Endothelial cell of umbilical vein (primary cell): ENCODE results near the gene GRM7. TPM values are rescaled to one million over a fixed set of nuclear protein-coding genes. Genes with fewer than 3 reads are reported as not detected.

Experiments used
- BruUV-seq: library from RNA; stranded (reverse); fragments of 400-500 nt; replicated peaks from 2 replicates; lab custom pipeline; 2021; lab: Mats Ljungman, UMichigan
- CTCF ChIA-PET: fragments of 300-600, 350-600 bp; sonication (Branson Sonifier 250); formaldehyde crosslinking; loops from one replicate; lab custom pipeline; 2021; ENCODE audit warnings: antibody characterized with exemption, inconsistent platforms; lab: Charles Lee
- POLR2A ChIA-PET: fragments of 300-600, 350-600 bp; sonication (Branson Sonifier 250); formaldehyde crosslinking; loops from one replicate; lab custom pipeline; 2021; ENCODE audit warnings: antibody characterized with exemption, inconsistent platforms; lab: Charles Lee
- DNase-seq: peaks from one replicate; pipeline ENCODE4 v3.0.0-alpha.2; 2011; ENCODE audit warnings: low read depth, low spot score
- FAIRE-seq: peaks from 2 replicates; lab custom pipeline; 2011; peaks lifted over from hg19 to GRCh38; lab: Jason Lieb, UNC
- H2AFZ ChIP-seq: 2 replicates; pipeline ENCODE4 v1.6.0; 2012; ENCODE audit warnings: low read depth, low read length, control low read depth, inconsistent platforms
- H3K27ac ChIP-seq: 2 replicates; pipeline ENCODE4 v1.5.1; 2011; ENCODE audit warnings: low read depth, mild to moderate bottlenecking, control low read depth, low read length, moderate library complexity; ENCODE audit not compliant: insufficient read depth
- H3K27me3 ChIP-seq, 2 experiments: 2 replicates each; pipeline versions ENCODE4 v1.6.0 to v1.6.1; 2011; ENCODE audit warnings: low read length in 2 of 2, mixed read lengths in 1 of 2; ENCODE audit not compliant: control insufficient read depth in 2 of 2, insufficient read depth in 2 of 2
- H3K36me3 ChIP-seq, 2 experiments: 2 replicates in 1 of 2; 3 replicates in 1 of 2; pipeline ENCODE4 v1.5.1; 2011; ENCODE audit warnings: low read length in 2 of 2, mild to moderate bottlenecking in 1 of 2, moderate library complexity in 1 of 2; ENCODE audit not compliant: control insufficient read depth in 2 of 2, insufficient read depth in 2 of 2; ENCODE audit errors: extremely low read depth in 1 of 2
- H3K4me1 ChIP-seq: 3 replicates; pipeline ENCODE4 v1.5.1; 2011; ENCODE audit warnings: mild to moderate bottlenecking, low read length; ENCODE audit not compliant: control insufficient read depth, insufficient read depth; ENCODE audit errors: extremely low read depth
- H3K4me2 ChIP-seq: 2 replicates; pipeline ENCODE4 v1.6.1; 2011; ENCODE audit warnings: low read length, control low read depth, mixed read lengths; ENCODE audit not compliant: insufficient read depth
- H3K4me3 ChIP-seq, 3 experiments: fragments of 200-600 bp in 1 of 3; sonication (generic), shearing (Covaris generic) in 1 of 3; replicated peaks in 1 of 3; 2 replicates each; pipeline ENCODE4 v1.5.1; 2011 to 2016; ENCODE audit warnings: control low read depth in 3 of 3, low read length in 3 of 3, mild to moderate bottlenecking in 2 of 3, inconsistent platforms in 1 of 3, low read depth in 1 of 3, moderate library complexity in 1 of 3; ENCODE audit not compliant: insufficient read depth in 1 of 3
- H3K79me2 ChIP-seq: 2 replicates; pipeline ENCODE4 v1.6.0; 2012; ENCODE audit warnings: low read length, inconsistent platforms; ENCODE audit not compliant: control insufficient read depth, insufficient read depth
- H3K9ac ChIP-seq: replicated peaks from 2 replicates; pipeline ENCODE3; 2011; ENCODE audit warnings: low read length, control low read depth; ENCODE audit not compliant: insufficient read depth; ENCODE audit errors: extremely low read depth
- H3K9me1 ChIP-seq: replicated peaks from 3 replicates; pipeline ENCODE4 v1.6.0; 2011; ENCODE audit warnings: mild to moderate bottlenecking, low read length; ENCODE audit not compliant: control insufficient read depth, insufficient read depth; ENCODE audit errors: extremely low read depth
- H3K9me3 ChIP-seq: replicated peaks from 2 replicates; pipeline ENCODE4 v1.5.1; 2012; ENCODE audit warnings: low read length, inconsistent platforms; ENCODE audit not compliant: control insufficient read depth, insufficient read depth
- H4K20me1 ChIP-seq: replicated peaks from 2 replicates; pipeline ENCODE3; 2011; ENCODE audit warnings: mild to moderate bottlenecking, low read length; ENCODE audit not compliant: control insufficient read depth, insufficient read depth; ENCODE audit errors: extremely low read depth
- EZH2 ChIP-seq: IDR thresholded peaks from 2 replicates; pipeline ENCODE4 v1.6.1; 2012; ENCODE audit warnings: borderline replicate concordance, low read depth, mild to moderate bottlenecking, moderate library complexity, low read length, inconsistent platforms; ENCODE audit not compliant: severe bottlenecking
- FOS ChIP-seq: IDR thresholded peaks from 2 replicates; pipeline ENCODE4 v1.6.1; 2011; ENCODE audit warnings: mild to moderate bottlenecking, low read length, moderate library complexity, borderline replicate concordance; ENCODE audit not compliant: insufficient read depth
- GATA2 ChIP-seq: IDR thresholded peaks from 2 replicates; pipeline ENCODE4 v1.7.0; 2011; ENCODE audit warnings: low read depth, mild to moderate bottlenecking, moderate library complexity, mixed read lengths, low read length; ENCODE audit not compliant: insufficient read length, insufficient read depth
- JUN ChIP-seq: IDR thresholded peaks from 2 replicates; pipeline ENCODE4 v1.6.1; 2011; ENCODE audit warnings: borderline replicate concordance, low read depth; ENCODE audit not compliant: insufficient read length, insufficient read depth
- MYC ChIP-seq: IDR thresholded peaks from one replicate; pipeline ENCODE4 v1.6.1; 2011; ENCODE audit warnings: mild to moderate bottlenecking, low read depth, low read length
- POLR2A ChIP-seq: IDR thresholded peaks from 2 replicates; pipeline ENCODE4 v1.6.1; 2012; ENCODE audit warnings: low read depth, mild to moderate bottlenecking, control low read depth, low read length
- POLR2AphosphoS5 ChIP-seq: IDR thresholded peaks from 2 replicates; pipeline ENCODE4 v1.6.1; 2012; ENCODE audit warnings: low read depth, mild to moderate bottlenecking, control low read depth, low read length, moderate library complexity; ENCODE audit not compliant: insufficient read depth
- dilution Hi-C: fragments of 300-500 bp; cut with MboI; formaldehyde crosslinking; loops from one replicate; pipeline ENCODE4 v1.15.0; 2019; ENCODE audit warnings: low sequenced_read_pairs; ENCODE audit not compliant: extremely low pct_ligation_motif_present
- intact Hi-C: fragments of 100-400 bp; cut with micrococcal nuclease; formaldehyde crosslinking; loops from one replicate; pipeline ENCODE4 v1.10.0; 2022
- polyA plus RNA-seq, 4 experiments: library from polyadenylated mRNA; depleted of rRNA in 3 of 4; stranded (reverse) in 3 of 4; unstranded in 1 of 4; fragments of >200 nt; gene quantifications; 2 replicates each; pipeline versions ENCODE4 v1.2.1 to v1.2.3, GENCODE V29; 2011 to 2012; ENCODE audit warnings: missing spikeins in 1 of 4
- total RNA-seq: library from RNA; stranded (reverse); gene quantifications from 2 replicates; pipeline ENCODE4 v1.2.3, GENCODE V29; 2021
- TF ChIP-seq, protein P1 (sequence below), 2 donors: IDR thresholded peaks; 1 replicate in 1 of 2; 2 replicates in 1 of 2; pipeline ENCODE4 v1.5.1; 2011; ENCODE audit warnings: low read length in 2 of 2, mild to moderate bottlenecking in 2 of 2, moderate library complexity in 2 of 2, control low read depth in 1 of 2, inconsistent platforms in 1 of 2, low read depth in 1 of 2; ENCODE audit not compliant: insufficient read depth in 1 of 2; ENCODE audit errors: extremely low read depth in 1 of 2
- TF ChIP-seq, protein P2 (sequence below): IDR thresholded peaks from 2 replicates; pipeline ENCODE4 v1.6.1; 2011; ENCODE audit not compliant: insufficient read depth, insufficient read length

Gene GRM7
- total and polyA plus RNA-seq, 2 donors (not counting 3 experiments of a cell fraction or from before 2014, with no cell fraction given): 0.12 TPM; not detected in 1

DNA sequence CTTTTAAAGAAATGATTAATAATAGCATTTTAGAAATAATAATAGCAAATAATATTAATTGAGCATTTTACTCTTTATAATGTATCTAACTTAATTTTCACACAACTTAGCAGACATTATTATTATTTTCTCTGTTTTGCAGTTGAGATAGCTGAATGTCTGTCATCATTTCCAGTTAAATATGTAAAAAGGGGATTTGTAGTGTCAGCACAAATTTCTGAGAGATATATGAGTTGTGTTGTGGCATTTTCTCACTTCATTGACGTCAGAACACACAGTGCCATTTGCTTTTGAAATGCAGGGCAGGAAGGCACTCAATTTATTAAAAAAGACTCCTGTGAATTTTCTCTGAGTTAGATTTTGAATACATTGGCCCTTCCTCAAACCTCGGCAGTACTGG lies 111.0 kb downstream of the GRM7 start:
- POLR2A ChIA-PET: no interaction called here
- dilution Hi-C loops: no loop called here
- Histone ChIP-seq H3K9ac (no peak overlapping the region), H3K4me3 (no peak overlapping the region), H3K9me3 (peaks cover 3% of the 10 kb centered on the region), H3K27me3 (no peaks in the 10 kb centered on the region), H3K4me2 (no peak overlapping the region), H3K9me1 (no peaks in the 10 kb centered on the region), H4K20me1 (no peaks in the 10 kb centered on the region), H2AFZ (no peak overlapping the region), H3K27ac (no peak overlapping the region), H3K79me2 (no peaks in the 10 kb centered on the region), H3K4me1 (no peaks in the 10 kb centered on the region), H3K36me3 (no peaks in the 10 kb centered on the region)
- BruUV-seq: no TSS peak
- FAIRE-seq (no peak), DNase-seq (no peak)
- TF ChIP-seq GATA2 (no peak), JUN (no peak), POLR2AphosphoS5 (no peak), POLR2A (no peak), FOS (no peak), EZH2 (no peak), MYC (no peak)
- TF ChIP-seq, protein P1, sequence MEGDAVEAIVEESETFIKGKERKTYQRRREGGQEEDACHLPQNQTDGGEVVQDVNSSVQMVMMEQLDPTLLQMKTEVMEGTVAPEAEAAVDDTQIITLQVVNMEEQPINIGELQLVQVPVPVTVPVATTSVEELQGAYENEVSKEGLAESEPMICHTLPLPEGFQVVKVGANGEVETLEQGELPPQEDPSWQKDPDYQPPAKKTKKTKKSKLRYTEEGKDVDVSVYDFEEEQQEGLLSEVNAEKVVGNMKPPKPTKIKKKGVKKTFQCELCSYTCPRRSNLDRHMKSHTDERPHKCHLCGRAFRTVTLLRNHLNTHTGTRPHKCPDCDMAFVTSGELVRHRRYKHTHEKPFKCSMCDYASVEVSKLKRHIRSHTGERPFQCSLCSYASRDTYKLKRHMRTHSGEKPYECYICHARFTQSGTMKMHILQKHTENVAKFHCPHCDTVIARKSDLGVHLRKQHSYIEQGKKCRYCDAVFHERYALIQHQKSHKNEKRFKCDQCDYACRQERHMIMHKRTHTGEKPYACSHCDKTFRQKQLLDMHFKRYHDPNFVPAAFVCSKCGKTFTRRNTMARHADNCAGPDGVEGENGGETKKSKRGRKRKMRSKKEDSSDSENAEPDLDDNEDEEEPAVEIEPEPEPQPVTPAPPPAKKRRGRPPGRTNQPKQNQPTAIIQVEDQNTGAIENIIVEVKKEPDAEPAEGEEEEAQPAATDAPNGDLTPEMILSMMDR (IDR thresholded peaks at IDR 0.05; ENCODE audit: extremely low read depth in 1 of 2, insufficient read depth in 1 of 2, low read depth in 1 of 2, low read length in 2 of 2): no peak
- TF ChIP-seq, protein P2, sequence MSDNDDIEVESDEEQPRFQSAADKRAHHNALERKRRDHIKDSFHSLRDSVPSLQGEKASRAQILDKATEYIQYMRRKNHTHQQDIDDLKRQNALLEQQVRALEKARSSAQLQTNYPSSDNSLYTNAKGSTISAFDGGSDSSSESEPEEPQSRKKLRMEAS: no peak
- CTCF ChIA-PET: no interaction called here
- intact Hi-C loops: no loop called here
